Activated T-helper 17 cell treated with anti-CD3 and anti-CD28 coated beads, Interleukin-2, amount 50 U/mL, for 72 hours (primary cell): ENCODE measurements around the gene NKTR. TPM values are rescaled to one million over a fixed set of nuclear protein-coding genes. Genes with fewer than 3 reads are reported as not detected.

Experiments
- ATAC-seq: fragments of 150-1000 bp; cut with Tn5 transposase; replicated peaks from 2 replicates; pipeline ENCODE4 v1.10.0; 2021; ENCODE audit warnings: mild to moderate bottlenecking, moderate library complexity
- H3K27ac Mint-ChIP-seq: one replicate; pipeline ENCODE4 v1.8.0; 2022; ENCODE audit warnings: mixed read lengths
- H3K27me3 Mint-ChIP-seq: one replicate; pipeline ENCODE4 v1.8.0; 2022; ENCODE audit warnings: mixed read lengths
- H3K36me3 Mint-ChIP-seq: one replicate; pipeline ENCODE4 v1.8.0; 2022; ENCODE audit warnings: low read depth, mild to moderate bottlenecking, mixed read lengths
- H3K4me1 Mint-ChIP-seq: one replicate; pipeline ENCODE4 v1.8.0; 2022; ENCODE audit warnings: mixed read lengths
- H3K4me3 Mint-ChIP-seq: one replicate; pipeline ENCODE4 v1.8.0; 2022; ENCODE audit warnings: mild to moderate bottlenecking, mixed read lengths
- H3K9me3 Mint-ChIP-seq: one replicate; pipeline ENCODE4 v1.8.0; 2022; ENCODE audit warnings: mixed read lengths
- total RNA-seq, 2 donors: library from RNA; stranded (reverse); gene quantifications; one replicate each; pipeline ENCODE4 v1.2.3, GENCODE V29; 2022

Gene NKTR
- total RNA-seq, 2 donors from 2014 or later, result 81.8 to 122 TPM

- Mint-ChIP-seq H3K27ac (peak overlapping the region; percentile 62), H3K4me3 (no peak overlapping the region), H3K4me1 (peaks cover 5% of the 10 kb centered on the region), H3K27me3 (no peaks in the 10 kb centered on the region), H3K36me3 (peaks cover 48% of the 10 kb centered on the region), H3K9me3 (no peaks in the 10 kb centered on the region)
- ATAC-seq, result no peak
Measured at GRCh38 chr3:42649783-42650182, 49.3 kb downstream of the NKTR start.

- Mint-ChIP-seq H3K9me3 (no peaks in the 10 kb centered on the region), H3K36me3 (peaks cover 31% of the 10 kb centered on the region), H3K4me1 (peaks cover 5% of the 10 kb centered on the region), H3K27me3 (no peaks in the 10 kb centered on the region), H3K4me3 (no peak overlapping the region), H3K27ac (peak overlapping the region; percentile 21)
- no peak for ATAC-seq
Measured at GRCh38 chr3:42651248-42652091, 51.0 kb downstream of the NKTR start.

GRCh38 chr3:42652251-42652610, 51.7 kb downstream of the NKTR start:
- H3K36me3 Mint-ChIP-seq, result peaks cover 23% of the 10 kb centered on the region
- H3K4me3 Mint-ChIP-seq, result peak overlapping the region; percentile 81
- no peak for ATAC-seq
- peak overlapping the region; percentile 21 for H3K27ac Mint-ChIP-seq
- no peaks in the 10 kb centered on the region for H3K27me3 Mint-ChIP-seq
- peaks cover 5% of the 10 kb centered on the region for H3K4me1 Mint-ChIP-seq
- no peaks in the 10 kb centered on the region for H3K9me3 Mint-ChIP-seq

GRCh38 chr3:42652611-42653302, 52.3 kb downstream of the NKTR start:
- Mint-ChIP-seq H3K4me3 (peak overlapping the region; percentile 81), H3K27ac (peak overlapping the region; percentile 21), H3K9me3 (no peaks in the 10 kb centered on the region), H3K27me3 (no peaks in the 10 kb centered on the region), H3K36me3 (peaks cover 18% of the 10 kb centered on the region), H3K4me1 (peaks cover 5% of the 10 kb centered on the region)
- ATAC-seq, result peak; percentile 56

GRCh38 chr3:42653303-42653559, 52.7 kb downstream of the NKTR start:
- Mint-ChIP-seq H3K4me3 (peak overlapping the region; percentile 81), H3K36me3 (peaks cover 13% of the 10 kb centered on the region), H3K4me1 (peaks cover 5% of the 10 kb centered on the region), H3K27ac (peak overlapping the region; percentile 77), H3K9me3 (no peaks in the 10 kb centered on the region), H3K27me3 (no peaks in the 10 kb centered on the region)
- ATAC-seq, result no peak

GRCh38 chr3:42653560-42654330, 53.3 kb downstream of the NKTR start, which contains the start of gene ZBTB47:
TSS of gene ZBTB47 (plus strand) at chr3:42653697. CDS start at chr3:42658356, 4,659 bp downstream.
- no peaks in the 10 kb centered on the region for H3K9me3 Mint-ChIP-seq
- peaks cover 5% of the 10 kb centered on the region for H3K4me1 Mint-ChIP-seq

GRCh38 chr3:42654331-42655201, 54.1 kb downstream of the NKTR start:
- H3K9me3 Mint-ChIP-seq, result no peaks in the 10 kb centered on the region
- H3K27me3 Mint-ChIP-seq, result no peaks in the 10 kb centered on the region
- H3K4me1 Mint-ChIP-seq, result peaks cover 5% of the 10 kb centered on the region
- peak; percentile 61 for ATAC-seq
- no peak overlapping the region for H3K27ac Mint-ChIP-seq
- peaks cover 2% of the 10 kb centered on the region for H3K36me3 Mint-ChIP-seq
- peak overlapping the region; percentile 81 for H3K4me3 Mint-ChIP-seq

More at GRCh38 chr3:42653560-42654330, 53.3 kb downstream of the NKTR start, which contains the start of gene ZBTB47:
- Mint-ChIP-seq H3K27me3 (no peaks in the 10 kb centered on the region), H3K4me3 (peak within 1 kb of the TSS; percentile 81), H3K27ac (peak within 1 kb of the TSS; percentile 77), H3K36me3 (peaks cover 10% of the 10 kb centered on the region)
- peak; percentile 3 for ATAC-seq

GRCh38 chr3:42655331-42655888, 54.9 kb downstream of the NKTR start:
- Mint-ChIP-seq H3K36me3 (no peaks in the 10 kb centered on the region), H3K9me3 (no peaks in the 10 kb centered on the region), H3K27me3 (no peaks in the 10 kb centered on the region), H3K27ac (no peak overlapping the region), H3K4me1 (peaks cover 5% of the 10 kb centered on the region), H3K4me3 (peak overlapping the region; percentile 46)
- ATAC-seq, result no peak

- no peak overlapping the region for H3K27ac Mint-ChIP-seq
- ATAC-seq, result no peak
- no peaks in the 10 kb centered on the region for H3K9me3 Mint-ChIP-seq
- H3K4me3 Mint-ChIP-seq, result no peak overlapping the region
- peaks cover 5% of the 10 kb centered on the region for H3K4me1 Mint-ChIP-seq
- H3K36me3 Mint-ChIP-seq, result no peaks in the 10 kb centered on the region
- no peaks in the 10 kb centered on the region for H3K27me3 Mint-ChIP-seq
Measured at GRCh38 chr3:42655980-42656679, 55.6 kb downstream of the NKTR start.

- no peak for ATAC-seq
- Mint-ChIP-seq H3K27ac (peak overlapping the region; percentile 17), H3K36me3 (no peaks in the 10 kb centered on the region)
Measured at GRCh38 chr3:42656680-42657610, 56.5 kb downstream of the NKTR start.

GRCh38 chr3:42657675-42658074, 57.2 kb downstream of the NKTR start:
- no peaks in the 10 kb centered on the region for H3K27me3 Mint-ChIP-seq
- H3K27ac Mint-ChIP-seq, result peak overlapping the region; percentile 17
- no peak for ATAC-seq
- H3K36me3 Mint-ChIP-seq, result no peaks in the 10 kb centered on the region
- no peak overlapping the region for H3K4me3 Mint-ChIP-seq
- H3K4me1 Mint-ChIP-seq, result no peaks in the 10 kb centered on the region
- no peaks in the 10 kb centered on the region for H3K9me3 Mint-ChIP-seq

More at GRCh38 chr3:42656680-42657610, 56.5 kb downstream of the NKTR start:
- Mint-ChIP-seq H3K4me1 (no peaks in the 10 kb centered on the region), H3K4me3 (no peak overlapping the region), H3K27me3 (no peaks in the 10 kb centered on the region), H3K9me3 (no peaks in the 10 kb centered on the region)

GRCh38 chr3:42658091-42658770, 57.7 kb downstream of the NKTR start:
- no peaks in the 10 kb centered on the region for H3K4me1 Mint-ChIP-seq
- H3K36me3 Mint-ChIP-seq, result no peaks in the 10 kb centered on the region
- H3K9me3 Mint-ChIP-seq, result no peaks in the 10 kb centered on the region
- H3K4me3 Mint-ChIP-seq, result no peak overlapping the region
- H3K27ac Mint-ChIP-seq, result peak overlapping the region; percentile 17
- ATAC-seq, result no peak
- no peaks in the 10 kb centered on the region for H3K27me3 Mint-ChIP-seq
